ENCODE measurements around the gene LRP2. TPM values are rescaled to one million over a fixed set of nuclear protein-coding genes. Genes with fewer than 3 reads are reported as not detected.
"Not testable (repeated sequence)": the region's sequence is repeated elsewhere in the genome, so short reads cannot be mapped to it uniquely, and the experiment has no call there.

LRP2 gene
- polyA plus RNA-seq, 3 donors, result 145 to 232 (median 204) TPM

DNA sequence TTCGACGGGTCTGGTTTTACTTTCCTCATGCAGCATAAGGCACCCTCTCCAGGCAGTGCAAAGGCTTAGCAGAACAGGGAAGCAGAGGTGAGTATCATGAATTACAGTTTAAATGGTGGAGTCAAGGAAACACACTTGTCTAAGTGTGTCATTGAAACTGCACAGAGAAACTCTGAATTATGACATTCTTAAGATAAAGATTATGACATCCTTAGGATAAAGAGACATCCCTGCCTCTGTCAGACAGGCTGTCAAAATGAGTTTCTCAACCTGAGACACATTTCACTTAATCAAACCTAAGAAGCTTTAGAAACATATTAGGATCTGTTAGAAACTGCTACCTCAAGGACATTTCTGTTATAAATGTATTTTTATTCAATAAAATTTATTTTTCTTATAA, 179.8 kb downstream of the LRP2 start:
- DNase-seq, result no peak

DNA sequence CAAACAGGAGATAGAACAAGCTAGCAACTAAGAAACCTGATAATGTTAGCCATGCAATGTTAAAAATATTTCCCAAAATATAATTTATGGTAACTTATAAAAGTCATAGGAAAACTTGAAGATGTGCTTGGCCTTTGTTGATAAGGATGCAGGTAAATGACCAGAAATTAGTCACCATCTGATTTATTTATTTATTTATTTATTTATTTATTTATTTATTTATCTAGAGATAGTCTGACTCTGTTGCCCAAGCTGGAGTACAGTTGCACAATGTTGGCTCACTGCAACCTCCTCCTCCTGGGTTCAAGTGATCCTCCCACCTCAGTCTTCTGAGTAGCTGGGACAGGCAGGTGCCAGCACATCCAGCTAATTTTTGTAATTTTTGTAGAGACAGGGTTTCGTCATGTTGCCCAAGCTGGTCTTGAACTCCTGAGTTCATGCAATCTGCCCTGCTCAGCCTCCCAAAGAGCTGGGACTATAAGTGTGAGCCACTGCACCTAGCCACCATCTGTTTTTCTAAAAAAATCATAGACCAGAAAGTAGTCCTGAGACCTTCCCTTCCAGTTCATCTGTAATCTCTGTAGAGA, 183.4 kb downstream of the LRP2 start:
- no peak for DNase-seq

DNA sequence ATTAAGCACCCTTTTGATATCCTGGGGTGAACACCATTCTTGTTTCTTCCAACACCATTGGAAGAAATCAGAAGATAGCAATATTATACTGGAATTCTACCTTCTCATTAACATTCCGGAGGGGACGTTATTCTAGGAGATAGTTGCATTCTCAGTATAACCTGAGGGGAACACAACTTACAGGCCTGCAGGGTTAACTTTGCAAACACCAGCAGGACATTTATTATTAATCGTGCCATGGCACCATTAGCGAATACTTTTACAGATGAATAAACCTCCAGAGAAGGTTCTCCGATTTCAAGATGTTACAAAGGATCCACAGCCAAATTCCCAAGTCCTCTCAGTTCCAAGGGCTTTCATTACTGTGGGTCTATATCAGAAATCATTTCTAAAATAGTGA, 184.0 kb downstream of the LRP2 start:
- no peak for DNase-seq

DNA sequence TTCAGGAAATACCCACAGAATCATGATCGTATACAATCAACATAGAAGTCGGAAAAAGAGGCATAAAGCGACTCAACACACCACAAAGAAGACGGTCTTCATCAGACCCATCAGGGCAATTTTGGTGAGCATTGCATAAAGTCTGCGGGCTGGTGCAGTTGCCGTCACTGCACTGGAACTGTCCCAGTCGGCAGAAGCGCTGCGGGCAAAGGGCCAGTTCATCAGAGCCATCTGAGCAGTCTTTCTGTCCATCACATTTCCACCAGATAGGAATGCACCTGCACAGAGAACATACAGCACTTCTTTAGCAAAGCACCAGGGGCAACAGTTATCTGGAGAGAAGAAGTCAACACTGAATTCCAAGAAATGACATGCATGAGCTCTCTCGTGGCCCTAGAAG, 187.2 kb downstream of the LRP2 start:
- DNase-seq, result no peak

DNA sequence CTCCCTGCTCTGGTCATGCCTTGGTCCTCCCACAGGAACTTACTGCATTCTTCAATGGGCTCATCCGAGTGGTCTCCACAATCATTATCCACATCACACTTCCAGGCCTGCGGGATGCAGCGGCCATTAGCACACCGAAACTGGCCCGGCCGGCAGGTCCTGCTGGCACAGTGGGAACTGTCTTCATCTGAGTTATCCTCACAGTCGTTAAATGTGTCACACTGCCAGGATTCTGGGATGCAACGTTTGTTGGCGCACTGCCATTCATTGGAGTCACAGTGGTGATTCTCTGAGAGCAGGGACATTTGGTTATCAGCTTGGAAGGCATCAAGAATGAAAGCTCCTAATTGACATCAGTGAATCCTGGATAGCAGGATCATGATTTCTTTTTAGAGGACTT, 188.5 kb downstream of the LRP2 start:
- no peak for DNase-seq

DNA sequence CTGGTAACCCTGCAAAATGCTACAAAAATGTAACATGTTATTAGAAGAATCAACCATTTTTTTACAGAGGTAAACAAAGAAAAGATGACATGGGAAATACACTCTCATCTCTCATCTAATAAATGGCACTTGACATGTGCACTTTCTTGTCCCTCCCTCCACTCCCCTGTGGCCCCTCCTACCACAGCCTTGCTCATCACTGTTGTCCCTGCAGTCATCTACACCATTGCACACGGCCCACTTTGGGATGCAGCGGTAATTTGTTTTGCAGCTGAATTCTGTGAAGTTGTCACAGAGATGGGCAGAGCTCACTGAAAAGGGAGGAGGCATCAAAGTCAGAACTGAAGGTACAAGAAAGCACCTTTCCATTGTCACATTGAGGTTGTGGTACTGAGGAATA, 189.4 kb downstream of the LRP2 start:
- DNase-seq, result no peak

DNA sequence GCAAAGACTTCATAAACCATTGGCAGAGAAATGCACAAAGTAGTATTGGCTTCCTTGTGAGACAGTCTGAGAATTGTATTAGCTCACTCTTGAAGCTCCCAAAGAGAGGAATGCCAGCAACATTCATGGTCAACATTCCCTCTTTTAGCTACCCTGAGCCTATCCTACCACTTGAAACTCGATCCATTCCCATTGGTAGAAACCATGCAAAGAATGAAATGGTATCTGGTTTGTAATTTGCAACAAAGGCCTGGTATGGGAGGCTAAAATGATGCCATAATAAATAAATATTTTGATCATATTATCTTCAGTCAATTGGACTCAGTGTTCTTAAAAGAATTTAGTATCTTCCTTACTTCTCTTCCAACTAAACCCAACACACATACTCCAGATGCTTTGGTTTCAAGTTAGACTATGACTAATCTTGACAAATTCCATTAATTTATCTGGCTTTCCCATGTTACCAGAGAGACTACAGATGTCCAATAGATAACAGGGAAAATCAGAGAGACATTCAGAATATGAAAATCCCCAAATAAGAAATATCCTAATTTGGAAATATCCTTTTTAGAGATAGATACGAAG, 190.1 kb downstream of the LRP2 start:
- DNase-seq, result no peak

DNA sequence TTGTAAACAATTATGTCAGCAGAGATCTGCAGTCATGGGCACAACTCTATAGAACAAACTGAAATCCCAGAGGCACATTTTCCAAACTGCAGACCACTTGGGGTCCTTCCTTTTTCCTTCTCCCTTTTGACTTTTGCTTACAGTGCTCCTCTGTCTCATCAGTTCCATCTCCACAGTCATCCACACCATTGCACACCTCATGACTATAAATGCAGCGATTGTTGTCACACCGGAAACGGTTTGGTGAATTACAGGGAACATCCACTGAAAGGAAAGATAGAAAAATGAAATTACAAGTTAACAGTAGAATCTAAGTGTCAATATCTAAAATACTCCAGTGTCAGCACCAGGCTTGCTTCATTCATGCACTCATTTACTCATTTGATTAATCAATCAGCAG, 196.5 kb downstream of the LRP2 start:
- no peak for DNase-seq

DNA sequence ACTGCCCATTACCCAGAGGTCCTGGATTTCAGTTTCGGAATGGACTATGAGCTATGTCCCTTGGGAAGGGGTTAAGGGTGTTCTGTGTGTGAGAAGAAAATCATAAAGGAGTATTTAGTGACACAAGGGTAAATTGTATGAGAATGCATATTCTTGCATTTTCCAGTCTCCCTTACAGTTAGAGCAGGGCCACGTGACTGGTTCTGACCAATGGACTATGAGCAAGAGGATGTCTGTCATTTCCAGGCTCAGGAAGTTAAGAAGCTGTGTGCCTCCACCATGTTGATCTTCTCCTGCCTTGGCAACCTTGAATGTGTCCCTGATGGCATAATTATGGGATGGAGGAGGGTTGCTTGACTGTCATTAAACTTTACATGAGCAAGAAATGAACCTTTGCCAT, 198.0 kb downstream of the LRP2 start:
- no peak for DNase-seq

DNA sequence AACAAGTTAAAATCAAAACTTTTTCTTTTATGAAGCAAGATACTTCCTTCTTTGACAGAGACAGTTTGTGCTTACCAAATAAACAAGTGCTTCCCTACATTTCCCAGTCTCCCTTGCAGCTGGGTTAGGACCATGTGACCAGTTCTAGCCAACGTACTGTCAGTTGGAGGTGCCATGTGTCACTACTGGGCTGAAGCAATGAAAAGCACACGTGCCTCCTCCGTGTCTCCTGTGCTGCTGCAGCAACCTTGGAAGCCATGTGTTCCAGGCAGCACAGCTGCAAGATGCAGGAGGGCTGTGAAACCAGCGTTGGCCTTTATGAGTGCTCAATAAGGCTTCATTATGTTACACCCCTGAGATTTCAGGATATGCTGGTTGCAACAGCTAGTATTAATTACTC, 199.7 kb downstream of the LRP2 start:
- DNase-seq, result no peak

DNA sequence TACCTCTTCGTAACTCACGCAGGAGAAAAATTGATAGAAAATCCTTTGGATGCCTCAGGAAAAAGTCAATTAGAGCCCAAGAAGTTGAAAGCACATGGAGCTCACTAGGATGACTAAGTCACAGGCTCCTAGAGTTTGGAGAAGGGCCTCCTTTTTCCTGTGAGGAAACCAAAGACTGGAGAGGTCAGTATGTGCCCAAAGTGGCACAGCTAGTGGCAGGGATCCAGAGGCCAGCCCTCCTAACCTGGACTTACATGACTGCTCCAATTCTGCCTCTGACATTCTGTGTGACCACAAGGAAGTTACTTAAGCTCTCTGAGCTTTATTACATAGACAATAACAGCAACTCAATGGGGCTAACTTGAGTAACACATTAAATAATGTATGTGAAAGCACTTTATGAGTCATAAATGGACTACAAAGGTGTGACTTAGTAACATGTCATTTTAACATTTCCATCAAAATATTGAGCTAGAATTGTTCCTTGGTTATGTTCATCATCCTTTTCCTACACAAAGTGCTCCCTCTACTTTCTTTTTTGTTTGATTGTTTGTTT, 201.3 kb downstream of the LRP2 start:
- DNase-seq, result no peak

DNA sequence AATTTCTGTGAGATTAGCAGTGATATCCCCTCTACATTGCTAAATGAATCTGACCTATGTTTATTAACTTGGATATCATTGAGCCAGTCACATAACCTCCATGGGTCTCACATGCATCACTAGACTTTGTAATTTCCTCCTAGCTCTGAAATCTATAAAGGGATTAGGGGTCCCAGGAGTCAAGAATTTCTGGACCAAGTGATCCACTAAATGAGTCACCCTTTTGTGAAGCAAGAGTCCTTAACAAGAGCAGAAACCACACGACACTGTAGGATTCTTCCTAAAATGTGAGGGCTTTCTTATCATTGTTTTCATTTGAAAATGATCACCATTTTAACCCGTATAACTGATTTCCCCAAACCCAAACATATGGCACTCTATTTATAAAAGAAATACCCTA, 202.6 kb downstream of the LRP2 start:
- no peak for DNase-seq

DNA sequence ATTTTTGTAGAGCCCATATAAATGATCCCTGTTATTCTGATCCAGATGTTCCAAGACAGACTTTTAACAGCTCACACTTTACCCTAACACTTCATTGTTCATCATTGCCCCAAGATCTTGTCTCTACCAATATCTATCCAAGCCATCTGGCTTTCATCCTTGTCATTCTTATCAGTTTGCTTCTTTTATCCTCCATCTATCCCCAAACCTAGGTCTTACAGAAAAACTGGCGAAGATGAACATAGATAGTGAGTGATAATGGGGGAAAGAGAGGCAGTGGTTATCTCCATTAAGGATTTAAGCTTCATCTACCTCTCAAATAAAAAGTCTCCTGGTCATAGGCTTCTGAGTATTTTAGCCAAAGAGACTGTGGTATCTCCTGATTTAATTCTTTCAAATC, 203.5 kb downstream of the LRP2 start:
- no peak for DNase-seq

DNA sequence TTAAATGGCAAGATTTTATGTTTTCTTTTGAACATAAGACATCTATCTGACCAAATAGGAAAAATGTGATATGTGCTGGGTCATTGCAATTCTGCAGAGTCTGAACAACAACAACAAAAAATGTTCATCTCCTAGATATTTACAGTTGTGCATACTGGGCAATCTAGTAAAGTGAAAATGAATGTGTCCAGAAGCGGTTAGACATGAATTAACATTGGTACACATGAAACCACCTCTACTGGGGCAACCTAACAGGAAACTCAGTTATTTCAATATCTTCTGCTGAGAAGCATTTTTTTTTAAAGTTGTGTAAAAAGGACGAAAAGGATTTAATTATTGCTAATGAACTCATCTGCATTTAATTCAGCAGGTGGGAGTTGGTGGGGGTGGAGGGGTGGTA, 216.1 kb downstream of the LRP2 start:
- DNase-seq, result no peak

DNA sequence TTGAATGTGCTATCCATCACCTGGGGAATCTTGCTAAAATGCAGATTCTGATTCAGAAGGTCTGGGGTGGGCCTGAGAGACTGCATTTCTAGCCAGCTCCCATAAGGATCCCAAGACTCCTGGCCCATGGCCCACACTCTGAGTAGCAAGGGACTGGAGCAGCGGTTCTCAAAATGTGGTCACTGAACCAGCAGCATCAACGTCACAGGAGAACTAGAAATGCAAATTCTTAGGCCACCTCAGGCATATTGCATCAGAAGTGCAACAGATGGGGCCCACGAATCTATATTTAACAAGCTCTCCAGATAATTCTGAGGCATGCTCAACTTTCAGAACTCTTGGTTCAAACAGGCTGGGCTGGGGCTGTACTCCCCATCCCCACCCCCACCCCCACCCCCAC, 218.3 kb downstream of the LRP2 start:
- DNase-seq, result no peak

DNA sequence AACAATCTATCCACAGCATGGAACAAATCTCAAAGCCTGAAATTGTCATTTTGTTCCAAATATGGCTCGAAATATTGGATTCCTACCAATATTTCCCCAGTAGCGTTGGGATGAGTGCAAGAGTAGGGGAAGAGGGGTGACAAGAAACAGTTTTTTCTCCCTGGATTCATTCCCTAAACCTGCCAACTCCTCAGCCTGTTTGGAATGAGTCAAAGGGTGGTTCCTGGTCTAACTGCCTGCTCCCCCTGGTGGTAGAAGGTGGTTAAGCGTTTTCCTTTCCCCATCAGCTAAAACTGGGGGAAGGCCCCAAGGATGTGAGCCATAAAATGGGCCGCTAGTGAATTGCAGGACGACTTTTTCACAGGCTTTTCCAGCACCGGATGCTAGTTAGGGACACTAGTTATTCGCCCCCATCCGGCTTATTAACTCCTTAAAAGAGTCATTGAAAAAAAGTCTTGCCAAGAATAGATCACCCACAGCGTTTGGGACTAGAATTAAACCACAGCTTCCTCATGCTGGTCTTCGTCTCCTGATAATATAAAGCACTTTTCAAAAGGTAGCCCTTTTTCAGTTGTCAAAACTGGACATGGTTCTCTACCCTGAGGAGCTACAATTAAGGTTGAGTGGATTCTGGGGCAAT, 220.5 kb downstream of the LRP2 start:
- DNase-seq, result peak; percentile 10

DNA sequence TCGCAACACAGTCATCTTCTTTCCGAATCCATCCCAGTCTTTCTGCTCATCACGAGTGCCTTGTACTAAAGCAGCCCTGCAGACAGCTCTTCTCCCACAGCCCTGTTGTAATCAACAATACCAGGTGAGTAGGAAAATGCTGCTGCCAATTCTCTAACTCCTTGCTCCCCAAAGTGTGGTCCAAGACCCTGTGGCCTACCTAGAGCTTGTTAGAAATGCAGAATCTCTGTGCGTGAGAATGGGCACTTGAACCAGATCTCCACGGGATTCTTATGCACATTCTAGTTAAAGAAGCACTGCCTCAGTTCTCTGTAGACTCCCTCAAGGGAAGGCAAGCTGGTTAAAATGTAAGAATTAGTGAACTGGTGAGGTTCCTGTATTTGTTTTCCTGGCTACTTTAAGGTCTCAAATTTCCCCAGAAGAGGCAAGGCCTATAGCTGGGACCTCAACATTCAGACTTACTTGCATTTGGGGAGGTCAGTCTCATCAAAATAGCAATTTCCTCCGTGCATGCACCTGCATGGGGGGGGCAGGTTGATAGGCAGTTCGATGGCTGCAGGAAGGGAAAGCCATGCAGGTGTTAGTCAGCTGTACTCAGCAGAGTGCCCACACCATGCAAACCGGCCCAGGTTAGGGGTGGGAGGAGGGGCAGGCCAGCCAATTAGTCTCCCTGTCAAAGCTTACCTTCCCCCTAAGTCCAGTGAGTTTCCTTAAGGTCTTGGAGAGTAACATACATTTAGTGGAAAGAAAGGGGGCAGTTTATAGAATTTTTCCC, 222.2 kb downstream of the LRP2 start:
- DNase-seq, result no peak

DNA sequence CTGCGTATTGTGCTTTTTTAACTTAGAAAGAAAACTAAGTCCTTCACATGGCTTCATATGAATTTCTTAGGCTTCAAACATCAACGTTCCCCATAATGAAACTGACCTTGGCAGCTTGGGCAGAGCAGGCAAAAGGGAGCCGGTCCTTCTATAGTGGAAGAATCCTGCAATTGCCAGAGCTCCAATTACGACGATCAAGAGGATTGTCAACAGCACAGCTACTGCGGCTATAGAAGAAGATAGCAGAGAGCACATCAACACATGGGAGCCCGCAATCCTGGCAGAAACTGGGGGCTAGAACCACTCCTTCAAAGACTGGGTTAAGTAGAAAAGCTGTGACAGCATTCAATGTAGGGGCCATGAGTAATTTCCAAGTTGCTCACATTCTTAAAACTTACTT, 223.2 kb downstream of the LRP2 start:
- DNase-seq, result no peak

DNA sequence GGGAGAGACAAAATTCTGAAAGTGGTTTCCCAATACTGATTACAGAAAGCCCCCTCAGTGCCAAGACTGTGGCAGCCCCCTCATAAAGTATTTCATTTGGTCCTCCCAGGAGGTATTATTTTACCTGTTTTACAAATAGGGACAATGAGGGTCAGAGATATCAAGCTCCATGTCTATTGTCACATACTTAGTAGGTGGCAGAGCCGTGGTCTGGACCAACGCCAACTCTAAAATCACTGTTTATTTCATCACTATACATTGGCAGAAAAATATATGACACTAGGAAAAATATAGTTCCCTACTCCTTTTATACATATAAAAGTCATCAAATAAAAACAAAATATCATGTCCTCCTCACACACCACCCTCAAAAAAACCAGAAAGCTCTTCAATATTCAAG, 224.4 kb downstream of the LRP2 start:
- DNase-seq, result no peak

DNA sequence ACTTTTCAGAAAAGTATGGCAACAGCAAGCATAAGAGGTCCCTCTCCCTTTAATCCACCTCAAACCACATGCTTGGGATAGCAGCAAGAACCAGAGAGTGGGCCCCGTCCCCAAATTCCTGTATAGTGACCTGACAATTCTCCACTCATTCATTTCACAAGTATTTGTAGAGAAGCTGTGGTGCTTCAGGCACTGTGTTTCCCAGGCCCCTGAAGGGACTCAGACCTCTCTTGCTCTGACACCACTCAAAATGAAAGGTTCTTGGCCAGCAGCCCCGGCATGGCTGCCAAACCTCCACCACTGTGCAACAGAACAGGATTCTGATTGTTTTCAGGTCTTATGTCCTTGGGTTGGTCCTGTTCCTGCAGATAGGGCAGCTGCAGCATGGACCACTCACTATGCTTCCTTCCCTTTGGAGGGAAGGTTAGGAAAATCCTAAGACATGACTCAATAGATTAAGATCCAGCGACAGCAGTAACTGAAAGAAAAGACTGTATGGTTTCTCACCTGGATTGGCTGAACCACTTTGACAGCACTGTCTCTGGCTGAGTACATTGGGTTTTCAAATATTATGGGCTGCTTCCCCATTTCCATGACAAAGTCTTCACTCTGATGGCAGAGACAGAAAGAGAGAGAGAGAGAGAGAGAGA, 225.3 kb downstream of the LRP2 start:
- DNase-seq, result no peak

DNA sequence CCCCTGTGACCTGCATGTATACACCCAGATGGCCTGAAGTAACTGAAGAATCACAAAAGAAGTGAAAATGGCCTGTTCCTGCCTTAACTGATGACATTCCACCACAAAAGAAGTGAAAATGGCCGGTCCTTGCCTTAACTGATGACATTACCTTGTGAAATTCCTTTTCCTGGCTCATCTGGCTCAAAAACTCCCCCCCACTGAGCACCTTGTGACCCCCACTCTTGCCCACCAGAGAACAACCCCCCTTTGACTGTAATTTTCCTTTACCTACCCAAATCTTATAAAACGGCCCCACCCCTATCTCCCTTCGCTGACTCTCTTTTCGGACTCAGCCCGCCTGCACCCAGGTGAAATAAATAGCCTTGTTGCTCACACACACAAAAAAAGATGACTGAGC, 225.9 kb downstream of the LRP2 start:
- not testable (repeated sequence) for DNase-seq

DNA sequence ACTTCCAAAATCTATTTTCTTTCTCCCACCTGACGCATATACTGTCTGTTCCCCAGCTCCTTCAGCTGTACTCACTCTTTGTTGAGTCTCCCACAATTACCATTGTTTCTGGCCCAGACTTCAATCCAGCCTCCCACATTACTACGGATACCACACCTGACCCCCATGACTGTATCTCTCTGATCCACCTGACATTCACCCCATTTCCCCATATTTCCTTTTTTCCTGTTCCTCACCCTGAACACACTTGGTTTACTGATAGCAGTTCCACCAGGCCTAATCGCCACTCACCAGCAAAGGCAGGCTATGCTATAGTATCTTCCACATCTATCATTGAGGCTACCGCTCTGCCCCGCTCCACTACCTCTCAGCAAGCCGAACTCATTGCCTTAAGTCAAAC, 228.1 kb downstream of the LRP2 start:
- DNase-seq, result not testable (repeated sequence)
